OCI-LY7 (cell line): Measurements from ENCODE around the gene DOCK1. TPM values are rescaled to one million over a fixed set of nuclear protein-coding genes. Genes with fewer than 3 reads are reported as not detected.

ENCODE experiments used
- BruUV-seq: library from RNA; stranded (reverse); fragments of 400-500 nt; replicated peaks from 2 replicates; lab custom pipeline; 2021; lab: Mats Ljungman, UMichigan
- CTCF ChIA-PET: fragments of 300-600 bp; sonication (Branson Sonifier 250); formaldehyde crosslinking; loops from one replicate; lab custom pipeline; 2022; ENCODE audit warnings: antibody characterized with exemption; ENCODE audit not compliant: unreplicated experiment; lab: Charles Lee
- POLR2A ChIA-PET: fragments of 300-600 bp; sonication (Branson Sonifier 250); formaldehyde crosslinking; loops from one replicate; lab custom pipeline; 2022; ENCODE audit warnings: antibody characterized with exemption; lab: Charles Lee
- DNase-seq: peaks from one replicate; pipeline ENCODE4 v3.0.0-alpha.2; 2015; ENCODE audit warnings: low spot score
- H2AFZ ChIP-seq: fragments of 200-600 bp; sonication (generic), shearing (Covaris generic); 2 replicates; pipeline ENCODE4 v1.6.1; 2014; ENCODE audit warnings: mild to moderate bottlenecking, antibody characterized with exemption, low read length, moderate library complexity
- H3K27ac ChIP-seq: fragments of 200-600 bp; sonication (generic); 2 replicates; pipeline ENCODE4 v1.5.1; 2014; ENCODE audit warnings: mixed run types, low read depth, mild to moderate bottlenecking, moderate library complexity, low read length, inconsistent platforms; ENCODE audit not compliant: poor library complexity, severe bottlenecking
- H3K36me3 ChIP-seq: fragments of 200-600 bp; sonication (generic); 2 replicates; pipeline ENCODE4 v1.6.1; 2014; ENCODE audit warnings: mild to moderate bottlenecking, antibody characterized with exemption, low read length, moderate library complexity, mixed read lengths; ENCODE audit not compliant: insufficient read depth
- H3K4me1 ChIP-seq: fragments of 200-600 bp; sonication (generic); 2 replicates; pipeline ENCODE4 v1.5.1; 2014; ENCODE audit warnings: mild to moderate bottlenecking, low read length; ENCODE audit not compliant: insufficient read depth, poor library complexity, severe bottlenecking
- H3K4me2 ChIP-seq: fragments of 200-600 bp; sonication (generic); 2 replicates; pipeline ENCODE4 v1.6.1; 2014; ENCODE audit warnings: mild to moderate bottlenecking, low read length
- H3K4me3 ChIP-seq: fragments of 200-600 bp; sonication (generic); 2 replicates; pipeline ENCODE4 v1.5.1; 2014; ENCODE audit warnings: mild to moderate bottlenecking, low read depth, low read length; ENCODE audit not compliant: poor library complexity, severe bottlenecking
- H3K79me2 ChIP-seq: fragments of 200-600 bp; sonication (generic); 2 replicates; pipeline ENCODE4 v1.6.1; 2016; ENCODE audit warnings: low read depth, mild to moderate bottlenecking, low read length, moderate library complexity, mixed read lengths; ENCODE audit not compliant: insufficient read depth
- H3K9me2 ChIP-seq: fragments of 200-600 bp; sonication (generic); 2 replicates; pipeline ENCODE4 v1.6.1; 2016; ENCODE audit warnings: mild to moderate bottlenecking, low read length, mixed read lengths; ENCODE audit not compliant: insufficient read depth
- H3K9me3 ChIP-seq: fragments of 200-600 bp; sonication (generic); 2 replicates; pipeline ENCODE4 v1.6.1; 2014; ENCODE audit warnings: mild to moderate bottlenecking, mixed run types, low read length, mixed read lengths
- H4K20me1 ChIP-seq: fragments of 200-600 bp; sonication (generic); 2 replicates; pipeline ENCODE4 v1.6.1; 2014; ENCODE audit warnings: mild to moderate bottlenecking, antibody characterized with exemption, low read length, moderate library complexity, mixed read lengths; ENCODE audit not compliant: insufficient read depth
- EZH2phosphoT487 ChIP-seq: fragments of 200-600 bp; sonication (generic); IDR thresholded peaks from 2 replicates; pipeline ENCODE4 v1.6.1; 2018; ENCODE audit warnings: low read depth, borderline replicate concordance, mild to moderate bottlenecking, mixed run types, antibody characterized with exemption, low read length, moderate library complexity, mixed read lengths
- intact Hi-C: fragments of 100-400 bp; cut with micrococcal nuclease; formaldehyde crosslinking; loops from one replicate; pipeline ENCODE4 v1.10.0; 2022; ENCODE audit not compliant: unreplicated experiment
- total RNA-seq, 2 experiments: library from RNA; depleted of rRNA in 1 of 2; stranded (reverse); fragments of >200 nt in 1 of 2; shearing (Covaris generic) in 1 of 2; gene quantifications; 2 replicates each; pipeline ENCODE4 v1.2.3, GENCODE V29; 2014 to 2022
- TF ChIP-seq, protein P1 (sequence below): fragments of 200-600 bp; sonication (generic); conservative IDR thresholded peaks from 2 replicates; pipeline ENCODE4 v1.5.1; 2014; ENCODE audit warnings: mild to moderate bottlenecking, antibody characterized with exemption, low read length, moderate library complexity, mixed read lengths

DOCK1 gene
- total RNA-seq, 2 experiments from 2014 or later, result not detected

GRCh38 chr10:127364034-127364433 lies 458.8 kb downstream of the DOCK1 start:
- Histone ChIP-seq H3K79me2 (no peaks in the 10 kb centered on the region), H3K4me1 (no peaks in the 10 kb centered on the region), H4K20me1 (no peaks in the 10 kb centered on the region), H3K4me2 (no peak overlapping the region), H2AFZ (no peak overlapping the region), H3K4me3 (no peak overlapping the region), H3K27ac (no peak overlapping the region), H3K9me2 (no peaks in the 10 kb centered on the region), H3K36me3 (no peaks in the 10 kb centered on the region), H3K9me3 (no peaks in the 10 kb centered on the region)
- intact Hi-C loops, result no loop called here
- ChIA-PET CTCF (no interaction called here), POLR2A (no interaction called here)
- DNase-seq, result no peak
- BruUV-seq, result no TSS peak
- no peak for TF ChIP-seq EZH2phosphoT487
- TF ChIP-seq, protein P1, sequence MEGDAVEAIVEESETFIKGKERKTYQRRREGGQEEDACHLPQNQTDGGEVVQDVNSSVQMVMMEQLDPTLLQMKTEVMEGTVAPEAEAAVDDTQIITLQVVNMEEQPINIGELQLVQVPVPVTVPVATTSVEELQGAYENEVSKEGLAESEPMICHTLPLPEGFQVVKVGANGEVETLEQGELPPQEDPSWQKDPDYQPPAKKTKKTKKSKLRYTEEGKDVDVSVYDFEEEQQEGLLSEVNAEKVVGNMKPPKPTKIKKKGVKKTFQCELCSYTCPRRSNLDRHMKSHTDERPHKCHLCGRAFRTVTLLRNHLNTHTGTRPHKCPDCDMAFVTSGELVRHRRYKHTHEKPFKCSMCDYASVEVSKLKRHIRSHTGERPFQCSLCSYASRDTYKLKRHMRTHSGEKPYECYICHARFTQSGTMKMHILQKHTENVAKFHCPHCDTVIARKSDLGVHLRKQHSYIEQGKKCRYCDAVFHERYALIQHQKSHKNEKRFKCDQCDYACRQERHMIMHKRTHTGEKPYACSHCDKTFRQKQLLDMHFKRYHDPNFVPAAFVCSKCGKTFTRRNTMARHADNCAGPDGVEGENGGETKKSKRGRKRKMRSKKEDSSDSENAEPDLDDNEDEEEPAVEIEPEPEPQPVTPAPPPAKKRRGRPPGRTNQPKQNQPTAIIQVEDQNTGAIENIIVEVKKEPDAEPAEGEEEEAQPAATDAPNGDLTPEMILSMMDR, result no peak

DNA sequence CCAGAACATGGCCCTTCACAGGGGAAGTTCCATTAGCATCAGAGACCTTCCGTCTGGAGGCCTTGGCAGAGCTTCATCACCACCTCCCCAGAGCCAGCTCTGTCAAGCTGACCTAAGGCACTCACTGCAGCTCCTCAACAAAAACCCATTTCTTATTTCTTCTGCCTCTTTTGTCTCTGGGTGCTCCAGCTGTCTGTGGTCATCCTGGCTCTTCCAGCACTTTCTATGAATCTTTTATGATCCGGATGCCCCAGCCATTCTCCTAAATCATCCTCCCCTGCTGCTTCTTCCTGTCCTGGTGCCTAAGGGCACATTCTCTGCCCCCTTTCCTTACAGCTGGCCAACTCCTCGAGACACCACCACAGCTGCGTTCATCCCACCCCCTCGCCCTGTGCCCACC lies 462.9 kb downstream of the DOCK1 start:
- no TSS peak for BruUV-seq
- H3K4me1 ChIP-seq, result no peaks in the 10 kb centered on the region
- ChIA-PET CTCF (no interaction called here), POLR2A (no interaction called here)
- intact Hi-C loops, result no loop called here
- no peak overlapping the region for H3K4me3 ChIP-seq
- no peak overlapping the region for H3K27ac ChIP-seq
- no peak overlapping the region for H2AFZ ChIP-seq
- no peaks in the 10 kb centered on the region for H3K79me2 ChIP-seq
- H3K4me2 ChIP-seq, result no peak overlapping the region
- H4K20me1 ChIP-seq, result no peaks in the 10 kb centered on the region
- no peak for DNase-seq
- TF ChIP-seq, protein P1, result no peak
- no peak for TF ChIP-seq EZH2phosphoT487
- H3K36me3 ChIP-seq, result no peaks in the 10 kb centered on the region
- no peaks in the 10 kb centered on the region for H3K9me2 ChIP-seq
- H3K9me3 ChIP-seq, result no peaks in the 10 kb centered on the region

DNA sequence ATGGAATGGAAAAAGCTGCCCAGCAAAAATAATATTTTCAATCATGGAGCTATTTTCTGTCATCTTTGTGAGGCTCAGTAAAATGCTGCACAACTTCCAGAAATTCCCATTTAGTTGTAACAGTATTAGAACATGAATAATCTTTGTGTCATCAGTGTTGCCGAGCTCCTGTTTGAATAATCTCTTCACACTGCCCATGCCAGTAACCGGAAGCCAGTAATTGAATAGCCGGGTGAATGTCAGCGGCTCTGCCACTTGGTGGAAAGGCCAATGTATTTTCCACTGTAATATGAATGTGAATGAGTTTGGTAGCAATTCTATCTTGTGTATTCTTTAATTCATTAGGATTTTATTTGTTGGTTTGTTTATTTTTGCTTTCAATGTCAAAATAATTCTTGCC lies 463.7 kb downstream of the DOCK1 start:
- TF ChIP-seq, protein P1, result no peak
- no peak for TF ChIP-seq EZH2phosphoT487
- Histone ChIP-seq H2AFZ (no peak overlapping the region), H3K4me3 (no peak overlapping the region), H3K36me3 (no peaks in the 10 kb centered on the region), H3K79me2 (no peaks in the 10 kb centered on the region), H3K4me2 (no peak overlapping the region), H4K20me1 (no peaks in the 10 kb centered on the region), H3K9me2 (no peaks in the 10 kb centered on the region), H3K9me3 (no peaks in the 10 kb centered on the region), H3K27ac (no peak overlapping the region), H3K4me1 (no peaks in the 10 kb centered on the region)
- intact Hi-C loops, result no loop called here
- no peak for DNase-seq
- BruUV-seq, result no TSS peak
- ChIA-PET POLR2A (interaction anchor here (0.7 kb wide), 2 partner anchors 9 to 50 kb away, joined by 3 to 4 read pairs; no protein-coding TSS in a partner anchor), CTCF (no interaction called here)
